Ovary (tissue), 3 donors: Measurements from ENCODE around the gene HBEGF.

Experiments used
- CTCF ChIP-seq, 3 donors: fragments of 450-650 bp in 2 of 3; fragments of 200-600 bp in 1 of 3; IDR thresholded peaks; one replicate each; pipeline versions ENCODE4 v1.5.1 to v1.8.0; 2016 to 2022; ENCODE audit warnings: antibody characterized with exemption in 3 of 3, mild to moderate bottlenecking in 1 of 3
- POLR2A ChIP-seq: fragments of 450-650 bp; IDR thresholded peaks from one replicate; pipeline ENCODE4 v1.6.1; 2017; ENCODE audit warnings: antibody characterized with exemption, mild to moderate bottlenecking, moderate library complexity
- donor health status: DM: no; HTN: no; CAD: no.

GRCh38 chr5:140391732-140392131 lies 45.3 kb upstream of the HBEGF start:
- TF ChIP-seq POLR2A (no peak), CTCF (IDR thresholded peaks at IDR 0.05) (no peak)
